IPS-NIHi11 (cell line): ENCODE measurements around the gene SAP30.

Source experiments
- DNase-seq: peaks from one replicate; pipeline ENCODE4 v3.0.0; 2012; ENCODE audit warnings: mixed read lengths, low spot score

The SAP30 gene

DNA sequence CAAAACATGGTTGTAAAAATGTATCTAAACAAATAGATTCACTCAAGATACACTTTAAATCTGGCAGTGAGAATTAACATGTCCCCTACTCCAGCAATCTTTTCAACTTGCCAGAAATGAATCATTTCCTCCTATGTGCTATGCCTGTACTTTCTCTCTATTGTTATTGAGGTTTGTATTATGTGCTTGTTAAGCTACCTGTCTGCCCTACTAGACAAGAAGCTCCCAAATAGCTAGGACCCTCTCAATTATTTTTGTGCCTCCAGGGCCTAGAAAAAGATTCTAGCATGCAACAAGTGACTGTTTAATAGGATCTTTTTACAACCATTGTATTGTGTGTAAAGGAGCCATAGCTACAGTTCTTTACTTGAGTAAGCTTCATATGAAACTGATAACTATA is 3.5 kb upstream of the SAP30 start:
- no peak for DNase-seq

DNA sequence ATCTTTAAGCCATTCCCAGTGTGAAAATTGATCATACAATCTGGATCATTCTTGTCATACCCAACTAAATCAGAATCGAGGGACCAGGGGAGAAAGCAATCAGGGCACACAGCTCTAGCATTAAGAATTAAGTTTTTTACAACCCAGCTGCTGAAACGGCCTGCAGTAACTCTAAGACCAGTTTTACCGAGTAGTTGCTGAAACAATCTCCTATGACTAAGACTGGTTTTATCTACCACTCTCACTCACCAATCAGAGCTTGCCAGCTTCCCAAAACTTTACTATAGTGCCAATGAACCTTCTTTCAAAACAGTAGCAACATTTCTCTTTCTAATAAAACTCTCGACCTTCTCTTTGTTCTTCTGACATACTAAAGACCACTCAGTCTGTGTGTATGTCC is 2.8 kb upstream of the SAP30 start:
- no peak for DNase-seq

GRCh38 chr4:173370130-173370476 is 651 bp upstream of the SAP30 start:
- DNase-seq: no peak

DNA sequence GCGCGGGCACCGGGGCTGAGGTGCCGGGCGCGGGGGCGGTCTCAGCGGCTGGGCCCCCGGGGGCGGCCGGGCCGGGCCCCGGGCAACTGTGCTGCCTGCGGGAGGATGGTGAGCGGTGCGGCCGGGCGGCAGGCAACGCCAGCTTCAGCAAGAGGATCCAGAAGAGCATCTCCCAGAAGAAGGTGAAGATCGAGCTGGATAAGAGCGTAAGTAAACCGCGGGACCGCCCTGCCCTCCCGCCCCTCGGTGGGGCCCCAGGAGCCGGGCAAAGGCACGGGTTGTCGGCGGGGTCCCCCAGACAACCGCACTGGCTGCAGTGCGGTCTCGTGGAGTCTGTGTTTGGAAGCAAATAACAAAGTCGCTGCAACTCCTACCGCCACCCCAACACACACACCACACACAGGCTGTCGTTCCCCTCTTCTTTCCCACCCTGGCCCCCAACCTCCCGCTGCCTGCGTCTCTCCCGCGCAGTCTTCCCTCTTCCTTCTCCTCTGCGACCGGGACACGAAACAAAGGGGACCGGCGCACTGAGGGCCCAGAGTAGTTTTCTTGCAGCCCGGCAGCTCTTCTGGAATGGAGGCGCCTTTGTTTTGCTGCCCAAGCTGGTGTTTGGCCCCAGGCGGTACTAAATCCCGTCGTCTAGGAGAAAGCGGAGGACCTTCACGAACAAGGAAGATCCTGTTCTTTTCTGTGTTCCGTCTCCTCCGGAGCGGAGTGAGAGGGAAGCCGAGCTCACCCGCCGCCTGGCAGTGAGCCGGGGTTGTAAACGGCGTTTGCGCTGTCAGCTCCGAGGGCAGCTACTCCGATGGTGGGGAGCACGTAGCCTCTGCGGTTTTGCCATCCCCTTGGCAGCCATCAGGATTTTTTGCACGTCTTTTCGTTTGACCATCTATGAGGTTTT is 788 bp downstream of the SAP30 start:
- peak; percentile 78 for DNase-seq

DNA sequence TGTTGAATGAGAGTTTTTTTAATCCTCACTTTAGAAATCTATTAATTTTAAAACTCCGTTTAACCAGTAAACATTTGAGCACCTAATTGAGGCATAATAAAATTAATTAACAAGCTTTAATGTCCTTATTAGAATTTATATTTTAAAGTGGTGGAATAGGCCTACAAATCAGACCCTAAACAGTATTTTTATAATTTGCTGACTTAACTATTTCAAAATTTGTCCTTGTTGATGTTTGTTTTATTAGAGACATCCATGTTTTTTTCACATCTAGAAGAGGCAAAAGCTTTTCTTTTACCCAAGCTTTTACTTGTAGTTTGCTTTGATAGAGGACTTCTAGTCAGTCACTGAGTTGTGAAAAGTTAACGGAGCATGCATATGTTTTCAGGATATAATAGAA is 3.8 kb downstream of the SAP30 start:
- DNase-seq: no peak

- DNase-seq: no peak
These were observed 9.2 kb downstream of the SAP30 start for GRCh38 chr4:173379929-173380328.

- DNase-seq: no peak
These were observed 10.2 kb downstream of the SAP30 start for GRCh38 chr4:173380987-173381386.

GRCh38 chr4:173381610-173382009 is 10.9 kb downstream of the SAP30 start:
- DNase-seq: no peak

DNA sequence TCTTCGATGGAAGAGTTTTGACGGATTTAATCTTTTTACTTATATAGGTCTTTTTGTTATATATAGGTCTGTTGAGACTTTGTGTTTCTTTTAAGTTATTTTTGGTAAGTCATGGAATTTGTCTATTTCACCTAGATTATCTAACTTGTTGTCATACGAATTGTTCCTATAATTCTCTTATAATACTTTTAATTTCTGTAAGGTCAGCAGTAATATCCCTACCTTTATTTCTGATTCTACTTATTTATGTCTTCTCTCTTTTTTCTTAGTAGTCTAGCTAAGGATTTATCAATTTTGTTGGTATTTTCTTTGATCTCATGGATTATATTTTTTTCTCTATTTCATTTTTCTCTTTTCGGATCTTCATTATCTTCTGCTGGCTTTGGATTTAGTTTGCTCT is 11.6 kb downstream of the SAP30 start:
- no peak for DNase-seq

DNA sequence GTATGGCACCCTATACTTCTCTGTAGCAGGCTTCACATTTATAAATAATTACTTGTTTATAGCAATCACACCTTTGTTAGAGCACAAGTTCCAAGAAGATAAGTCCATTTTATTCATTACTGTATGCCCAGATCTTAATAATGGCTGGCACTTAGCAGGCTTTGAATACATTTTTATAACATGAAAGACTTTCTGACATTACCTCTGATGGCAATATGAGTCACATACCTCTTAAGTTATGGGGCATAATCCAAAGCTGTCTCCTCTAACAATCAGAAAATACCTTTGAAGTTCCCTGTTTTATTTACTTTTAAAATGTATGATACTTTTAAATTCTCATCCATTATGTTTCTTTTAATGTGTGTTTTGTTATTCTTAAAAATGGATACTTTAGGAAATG is 16.0 kb downstream of the SAP30 start:
- DNase-seq: no peak

DNA sequence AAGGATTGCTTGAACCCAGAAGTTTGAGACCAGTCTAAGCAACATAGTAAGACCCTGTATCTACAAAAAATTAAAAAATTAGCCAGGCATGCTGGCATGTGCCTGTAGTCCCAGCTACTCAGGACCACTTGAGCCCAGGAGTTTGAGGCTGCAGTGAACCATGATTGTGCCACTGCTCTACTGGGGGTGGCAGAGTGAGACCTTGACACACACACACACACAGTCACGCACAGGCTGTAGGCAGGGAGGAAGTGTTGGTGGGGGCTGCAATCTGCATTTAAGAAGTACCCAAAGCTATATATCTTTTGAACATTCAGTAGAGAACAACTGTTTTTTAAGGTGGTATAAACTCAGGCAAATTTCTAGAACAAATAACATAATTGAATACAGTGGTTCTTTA is 20.9 kb downstream of the SAP30 start:
- no peak for DNase-seq

DNA sequence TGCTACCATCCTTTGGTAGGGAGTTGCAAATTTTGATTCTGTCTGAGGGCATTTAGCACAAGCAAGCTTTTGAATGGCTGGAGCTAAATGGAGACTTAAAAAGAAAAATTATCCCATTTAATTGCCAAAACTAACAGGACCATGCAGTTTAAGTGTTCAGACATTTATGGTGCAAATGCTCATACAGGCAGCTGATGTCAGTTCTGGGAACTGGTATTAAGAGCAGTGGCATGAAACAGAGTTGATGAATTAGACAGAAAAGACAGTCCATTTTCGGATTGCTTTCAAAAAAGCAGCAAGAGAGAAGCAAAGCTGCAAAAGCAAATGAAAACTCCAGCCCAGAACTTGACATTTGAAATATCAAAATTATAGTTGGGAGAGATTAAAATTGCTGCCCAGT is 26.9 kb downstream of the SAP30 start:
- DNase-seq: no peak

DNA sequence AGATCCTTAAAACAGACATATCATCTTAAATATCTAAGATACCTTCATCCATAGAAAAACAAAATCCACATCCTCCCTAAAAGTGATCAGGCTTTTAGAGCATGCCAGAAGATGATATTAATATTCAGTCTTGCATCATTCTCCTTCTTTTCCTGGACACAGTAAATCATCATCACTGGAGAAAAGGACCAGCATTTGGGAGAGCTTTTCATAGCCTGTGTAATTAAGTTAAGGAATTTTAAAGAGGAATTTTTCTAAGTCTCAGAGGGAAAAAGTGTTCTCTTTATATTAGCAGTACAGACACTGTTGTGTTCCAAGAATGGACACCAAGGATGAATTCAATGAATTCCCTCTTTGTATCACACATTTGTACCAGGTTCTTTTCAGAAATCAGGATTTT is 27.5 kb downstream of the SAP30 start:
- no peak for DNase-seq

GRCh38 chr4:173398779-173399415 is 28.1 kb downstream of the SAP30 start, which contains the start of gene SCRG1:
Gene SCRG1, minus strand, starts transcription at chr4:173399116. Its CDS starts 7,702 bp downstream, at chr4:173391414.
- DNase-seq: peak; percentile 33

GRCh38 chr4:173401063-173401462 is 30.3 kb downstream of the SAP30 start:
- no peak for DNase-seq

- no peak for DNase-seq
These were observed 32.3 kb downstream of the SAP30 start for GRCh38 chr4:173403051-173403450.

DNA sequence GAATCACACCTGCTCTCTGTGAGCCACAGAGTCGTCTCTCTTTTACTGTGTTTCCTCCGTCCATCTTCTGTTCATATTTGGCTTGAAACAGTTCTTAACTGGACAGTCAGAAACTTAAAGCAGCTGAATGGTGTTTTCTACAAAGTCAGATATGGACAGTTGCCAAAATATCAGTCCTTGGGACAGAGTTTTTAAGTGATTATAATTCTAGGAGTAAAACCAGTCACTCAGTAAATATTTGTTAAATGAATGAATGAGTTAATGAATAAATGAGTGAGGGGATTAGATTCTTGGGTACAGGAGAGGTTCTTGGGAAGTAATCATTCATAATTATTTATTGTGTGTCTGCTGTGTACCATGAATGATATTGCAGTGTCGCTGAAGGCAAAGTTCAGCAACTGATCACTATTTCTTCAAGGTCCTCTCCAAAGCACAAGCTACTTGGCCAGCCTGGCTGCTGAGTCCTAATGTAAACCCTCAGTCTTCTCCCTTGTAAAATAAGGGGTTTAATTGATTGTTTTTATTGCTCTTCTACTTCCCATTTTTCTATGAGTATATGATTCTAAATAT is 33.6 kb downstream of the SAP30 start:
- no peak for DNase-seq

GRCh38 chr4:173405840-173406606 is 35.3 kb downstream of the SAP30 start:
- DNase-seq: no peak

GRCh38 chr4:173410079-173410478 is 39.3 kb downstream of the SAP30 start:
- no peak for DNase-seq

DNA sequence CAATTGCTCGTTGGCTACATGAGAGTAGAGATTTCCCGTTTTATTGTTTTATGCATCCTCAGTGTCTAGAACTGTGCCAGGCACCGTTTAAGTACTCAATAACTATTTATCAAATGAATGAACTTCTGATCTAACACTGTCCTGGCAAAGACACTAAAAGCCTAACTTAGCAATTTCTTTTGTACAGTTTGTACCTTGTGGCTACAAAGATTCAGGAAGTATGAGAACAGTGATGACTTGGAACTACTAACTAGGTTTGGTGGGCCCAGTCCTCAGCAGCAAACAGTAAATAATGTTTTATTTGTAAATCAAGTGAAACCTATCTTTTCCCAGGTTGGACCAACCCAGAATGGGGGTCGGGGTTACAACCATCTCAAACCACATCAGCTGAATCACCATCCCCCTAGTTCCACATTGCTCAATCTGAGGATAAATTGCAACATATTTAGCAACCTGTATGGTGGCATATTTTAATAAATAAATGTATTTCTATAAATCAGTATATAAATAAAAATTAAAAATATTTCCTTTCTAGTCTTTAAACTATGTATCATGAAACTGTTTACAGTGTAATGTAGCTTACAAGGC is 40.4 kb downstream of the SAP30 start:
- no peak for DNase-seq

DNA sequence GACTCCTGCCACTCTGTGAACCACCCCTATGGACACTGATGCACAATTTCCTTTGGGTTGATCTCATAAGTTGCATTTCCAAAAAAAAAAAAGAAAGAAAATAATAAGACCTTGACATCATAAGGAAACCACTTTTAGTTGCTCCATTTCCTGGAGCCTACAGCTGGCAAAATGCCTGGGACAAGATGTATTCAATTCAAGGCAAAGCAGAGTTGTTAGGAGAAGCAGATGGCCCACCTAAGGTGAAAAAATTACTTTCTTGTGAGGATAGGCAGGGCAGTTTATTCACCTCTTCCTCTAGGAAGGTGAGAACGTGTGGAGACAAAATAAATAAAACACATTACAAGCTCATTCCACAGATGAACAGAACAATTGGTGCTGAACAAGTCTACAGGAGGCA is 42.3 kb downstream of the SAP30 start:
- no peak for DNase-seq

- no peak for DNase-seq
These were observed 43.7 kb downstream of the SAP30 start for GRCh38 chr4:173414456-173414855.
